ENCODE data around the gene GSAP.

GRCh38 chr7:77415476-77415822 lies 700 bp downstream of the GSAP start:
- no peak for TF ChIP-seq CTCF (IDR thresholded peaks at IDR 0.05; ENCODE audit: poor library complexity, severe bottlenecking)
- TF ChIP-seq TAF1 (IDR thresholded peaks at IDR 0.05; ENCODE audit: low read depth): no peak
- TF ChIP-seq EZH2 (IDR thresholded peaks at IDR 0.05; ENCODE audit: borderline replicate concordance, insufficient read depth, low read length, poor library complexity, severe bottlenecking): no peak
- TF ChIP-seq EP300 (conservative IDR thresholded peaks at IDR 0.05; ENCODE audit: poor library complexity, severe bottlenecking): no peak
- TF ChIP-seq REST (IDR thresholded peaks at IDR 0.05; ENCODE audit: borderline replicate concordance): no peak
- no peak for TF ChIP-seq RAD21 (conservative IDR thresholded peaks at IDR 0.05)
- no peak for TF ChIP-seq POLR2AphosphoS5 (IDR thresholded peaks at IDR 0.05)
- TF ChIP-seq MXI1 (conservative IDR thresholded peaks at IDR 0.05; ENCODE audit: poor library complexity, severe bottlenecking): no peak
- TF ChIP-seq SMC3 (conservative IDR thresholded peaks at IDR 0.05; ENCODE audit: poor library complexity): no peak
